UCSD-AML1 (cell line): ENCODE data around the gene LINGO3.

Source experiments
- DNase-seq: peaks from one replicate; lab custom pipeline; 2025; ENCODE audit not compliant: unreplicated experiment; lab: John Stamatoyannopoulos, UW

LINGO3 gene

DNA sequence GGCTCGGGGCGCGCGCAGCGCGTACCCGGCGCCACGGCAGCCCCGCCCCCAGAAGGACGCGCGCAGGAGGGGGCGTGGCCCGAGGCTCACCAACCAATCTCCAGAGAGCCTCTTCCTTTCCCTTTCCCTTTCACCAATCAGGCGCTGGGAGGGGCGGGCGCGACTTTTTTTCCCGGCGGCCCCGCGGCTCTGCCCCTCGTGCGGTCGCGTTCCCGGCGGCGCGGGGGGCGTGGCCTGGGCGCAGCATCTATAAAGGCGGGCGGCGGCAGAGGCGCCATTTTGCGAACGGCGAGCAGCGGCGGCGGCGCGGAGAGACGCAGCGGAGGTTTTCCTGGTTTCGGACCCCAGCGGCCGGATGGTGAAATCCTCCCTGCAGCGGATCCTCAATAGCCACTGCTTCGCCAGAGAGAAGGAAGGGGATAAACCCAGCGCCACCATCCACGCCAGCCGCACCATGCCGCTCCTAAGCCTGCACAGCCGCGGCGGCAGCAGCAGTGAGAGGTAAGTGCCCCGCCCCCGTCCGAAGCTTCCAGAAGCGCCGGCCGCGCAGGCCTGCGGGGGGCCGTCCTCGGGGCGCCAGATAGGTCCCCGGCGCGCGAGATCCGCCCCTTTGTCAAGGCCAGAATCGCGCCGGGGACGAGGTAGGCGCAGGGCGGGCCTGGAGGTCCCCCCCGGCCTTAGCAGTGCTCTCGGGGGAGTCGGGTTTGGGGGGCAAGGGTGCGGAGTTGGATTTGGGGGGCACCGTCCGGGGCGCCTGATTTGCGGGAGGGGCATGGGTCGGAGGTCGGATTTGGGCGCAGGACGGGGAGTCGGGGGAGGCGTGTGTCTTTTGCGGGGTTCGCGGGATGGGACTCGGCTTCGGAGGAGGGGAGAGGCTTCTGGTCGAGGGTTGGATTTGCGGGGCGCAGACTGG lies 38.5 kb downstream of the LINGO3 start:
- peak; percentile 97 for DNase-seq

DNA sequence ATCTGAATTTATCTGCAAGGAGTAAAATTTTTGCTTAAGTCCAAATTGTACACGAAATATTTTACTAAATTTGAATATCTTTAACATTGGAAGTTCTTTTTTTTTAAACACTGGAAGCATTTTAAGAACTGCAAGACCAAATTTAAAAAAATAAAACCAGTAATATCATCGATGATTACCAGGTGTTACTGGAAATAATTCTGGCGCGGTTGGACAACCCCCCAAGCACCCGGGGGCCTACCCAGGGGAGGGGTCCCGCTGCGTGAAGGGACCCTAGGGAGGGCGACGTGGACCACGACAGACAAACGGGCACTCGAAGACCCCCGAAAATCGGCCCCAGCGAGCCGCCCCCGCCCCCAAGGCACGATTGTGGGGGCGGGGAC lies 39.1 kb downstream of the LINGO3 start:
- no peak for DNase-seq

DNA sequence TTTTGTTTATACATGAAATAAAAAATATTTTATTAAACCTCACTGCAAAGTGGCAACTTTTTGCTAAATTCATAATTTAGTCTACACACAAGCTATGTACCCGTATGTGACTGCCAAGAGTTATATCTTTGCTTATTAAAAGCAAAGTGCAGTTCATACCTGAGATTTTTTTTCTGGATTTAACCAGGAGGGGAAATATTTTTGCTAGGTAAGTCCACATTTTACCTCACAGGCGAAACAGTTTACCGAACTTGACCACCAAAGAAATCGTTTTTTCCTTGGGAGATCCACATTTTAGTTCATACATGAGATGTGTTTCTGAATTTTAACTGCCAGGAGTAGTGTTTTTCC lies 39.5 kb downstream of the LINGO3 start:
- no peak for DNase-seq

DNA sequence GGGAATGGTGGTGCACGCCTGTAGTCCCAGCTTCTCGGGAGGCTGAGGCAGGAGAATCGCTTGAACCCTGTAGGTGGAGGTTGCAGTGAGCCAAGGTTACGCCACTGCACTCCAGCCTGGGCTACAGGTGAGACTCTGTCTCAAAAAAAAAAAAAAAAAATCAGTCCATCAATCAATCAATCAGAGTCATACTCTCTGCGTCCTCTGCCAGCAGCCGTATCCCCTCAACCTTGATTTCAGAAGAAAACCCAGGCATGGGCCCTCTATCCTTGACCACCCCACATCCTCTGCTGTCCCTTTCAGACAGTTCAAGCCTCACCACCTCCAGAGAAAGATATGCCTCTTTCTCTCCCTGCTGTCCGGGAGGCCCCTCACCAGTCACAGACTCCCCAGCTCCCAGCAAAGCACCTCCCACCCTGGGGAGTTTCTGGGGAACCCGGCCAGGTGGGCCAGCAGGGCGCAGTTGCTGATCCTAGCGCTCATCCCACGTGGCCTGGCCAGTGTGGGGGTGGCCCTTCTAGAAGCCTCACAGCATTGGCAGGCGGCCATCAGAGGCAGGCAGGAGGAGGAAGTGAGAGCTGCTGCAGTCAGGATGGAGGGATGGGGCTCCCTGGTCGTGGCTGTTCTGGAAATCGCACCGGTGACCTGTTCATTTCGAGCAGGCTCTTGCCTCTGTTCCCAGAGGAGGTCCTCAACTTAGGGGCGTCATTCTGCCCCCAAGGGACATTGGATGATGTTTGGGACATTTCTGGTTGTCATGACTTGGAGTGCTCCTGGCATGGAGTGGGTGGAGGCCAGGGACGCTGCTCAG lies 41.6 kb downstream of the LINGO3 start:
- DNase-seq: peak; percentile 83

DNA sequence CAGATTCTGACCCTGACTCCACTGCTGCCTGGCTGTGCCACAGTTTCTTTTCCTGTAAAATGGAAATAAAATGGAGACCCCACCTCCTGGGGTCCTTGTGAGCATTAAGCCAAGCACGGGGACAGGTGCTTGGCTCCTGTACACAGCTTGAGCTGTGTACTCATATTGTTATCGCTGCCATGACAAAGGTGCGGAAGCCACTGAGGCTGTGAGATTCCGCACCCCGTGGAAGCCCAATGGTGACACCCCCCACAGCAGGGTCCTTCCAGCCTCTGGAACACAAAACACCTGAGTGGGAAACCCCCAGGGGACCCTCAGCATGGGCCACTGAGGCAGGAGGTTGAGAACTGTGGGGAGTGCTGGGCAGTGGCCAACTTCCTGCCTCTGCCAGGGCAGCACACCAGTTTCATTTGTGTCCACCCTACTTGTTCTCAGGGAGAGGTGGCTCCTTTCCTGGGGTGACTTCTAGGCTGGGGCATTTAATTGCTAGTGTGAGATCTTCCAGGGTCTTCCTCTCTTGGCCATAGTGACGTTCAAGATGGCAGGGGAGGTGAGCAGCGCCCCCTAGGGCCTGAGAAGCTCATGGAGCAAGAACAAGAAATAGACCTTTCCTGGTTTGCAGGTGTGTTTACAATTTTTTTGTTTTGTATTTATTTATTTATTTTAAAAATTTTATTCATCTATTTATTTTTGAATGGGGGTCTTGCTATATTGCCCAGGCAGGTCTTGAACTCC lies 46.3 kb downstream of the LINGO3 start:
- peak; percentile 66 for DNase-seq

DNA sequence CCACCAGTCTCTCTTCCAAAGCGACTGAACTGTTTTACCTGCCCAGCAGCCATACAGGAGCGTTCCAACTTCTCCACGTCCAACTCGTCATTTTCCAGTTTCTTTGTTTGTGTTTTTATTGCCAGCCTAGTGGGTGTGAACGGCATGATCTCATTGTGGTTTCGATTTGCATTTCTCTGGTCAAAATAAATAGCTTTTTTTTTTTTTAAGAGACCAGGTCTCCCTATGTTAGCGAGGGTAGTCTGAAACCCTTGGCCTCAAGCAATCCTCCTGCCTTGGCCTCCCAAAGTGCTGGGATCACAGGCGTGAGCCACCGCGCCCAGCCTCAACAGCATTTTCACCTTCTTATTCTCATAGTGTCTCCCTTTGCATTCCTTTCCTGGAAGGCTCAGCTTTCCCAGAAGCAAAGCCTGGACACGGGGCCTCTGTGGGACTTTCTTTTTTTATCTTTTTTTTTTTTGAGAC lies 47.6 kb downstream of the LINGO3 start:
- DNase-seq: no peak

DNA sequence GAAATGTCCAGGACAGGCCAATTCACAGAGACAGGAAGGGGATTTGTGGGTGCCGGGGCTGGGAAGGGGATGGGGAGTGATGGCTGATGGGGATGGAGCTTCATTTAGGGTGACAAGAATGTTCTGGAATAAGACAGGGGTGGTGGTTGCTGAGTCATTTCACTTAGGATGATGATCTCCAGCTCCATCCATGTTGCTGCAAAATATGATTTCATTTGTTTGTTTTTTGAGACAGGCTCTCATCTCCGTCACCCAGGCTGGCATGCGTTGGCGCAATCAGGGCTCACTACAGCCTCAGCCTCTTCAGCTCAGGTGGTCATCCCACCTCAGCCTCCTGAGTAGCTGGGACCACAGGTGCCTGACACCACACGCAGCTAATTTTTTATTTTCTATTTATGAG lies 48.6 kb downstream of the LINGO3 start:
- DNase-seq: no peak
